ENCODE results near the gene HJV.
"Not testable (repeated sequence)": the region's sequence is repeated elsewhere in the genome, so short reads cannot be mapped to it uniquely, and the experiment has no call there.

HJV gene, protein sequence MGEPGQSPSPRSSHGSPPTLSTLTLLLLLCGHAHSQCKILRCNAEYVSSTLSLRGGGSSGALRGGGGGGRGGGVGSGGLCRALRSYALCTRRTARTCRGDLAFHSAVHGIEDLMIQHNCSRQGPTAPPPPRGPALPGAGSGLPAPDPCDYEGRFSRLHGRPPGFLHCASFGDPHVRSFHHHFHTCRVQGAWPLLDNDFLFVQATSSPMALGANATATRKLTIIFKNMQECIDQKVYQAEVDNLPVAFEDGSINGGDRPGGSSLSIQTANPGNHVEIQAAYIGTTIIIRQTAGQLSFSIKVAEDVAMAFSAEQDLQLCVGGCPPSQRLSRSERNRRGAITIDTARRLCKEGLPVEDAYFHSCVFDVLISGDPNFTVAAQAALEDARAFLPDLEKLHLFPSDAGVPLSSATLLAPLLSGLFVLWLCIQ

DNA sequence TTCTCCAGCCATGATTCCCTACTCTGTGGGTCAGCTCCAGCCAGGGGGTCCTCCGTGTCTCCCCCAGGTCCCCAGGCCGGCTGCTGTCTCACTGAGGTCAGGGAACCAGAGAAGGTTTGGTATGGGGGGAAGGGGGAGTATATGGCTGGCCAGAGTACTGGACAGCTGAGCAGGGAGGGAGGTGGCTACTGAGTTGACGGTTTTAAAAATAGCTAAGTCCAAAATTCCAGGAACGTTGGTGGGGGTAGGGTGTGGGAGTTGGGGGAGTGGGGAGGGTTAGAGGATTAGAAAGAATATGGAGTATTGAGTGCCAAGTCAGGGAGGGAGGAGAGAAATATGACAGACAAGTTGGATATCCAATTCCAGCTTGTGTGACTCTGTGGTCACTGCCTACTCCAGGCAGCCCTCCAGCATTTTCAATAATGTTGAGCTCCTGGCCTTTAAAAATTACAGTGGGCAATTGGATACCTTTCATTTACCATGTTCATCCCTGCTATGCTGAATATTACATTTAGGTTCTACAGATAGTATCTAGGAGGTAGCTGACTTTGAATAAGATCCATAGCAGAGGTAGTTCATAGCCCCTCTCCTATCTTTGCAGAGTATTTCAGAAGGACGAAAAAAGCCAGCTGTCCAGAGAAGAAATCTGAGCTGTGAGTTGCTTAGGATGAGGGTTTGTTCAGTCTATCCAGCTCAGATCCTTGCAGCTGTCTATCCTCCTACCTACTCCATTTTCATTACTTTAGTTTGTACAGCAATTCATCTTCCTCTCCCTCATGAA lies at the start of gene HJV:
Gene HJV (minus strand): TSS at position 114 of the 781 bp plus-strand sequence. CDS start 1,504 bp downstream, outside the sequence.
- DNase-seq, result no peak

DNA sequence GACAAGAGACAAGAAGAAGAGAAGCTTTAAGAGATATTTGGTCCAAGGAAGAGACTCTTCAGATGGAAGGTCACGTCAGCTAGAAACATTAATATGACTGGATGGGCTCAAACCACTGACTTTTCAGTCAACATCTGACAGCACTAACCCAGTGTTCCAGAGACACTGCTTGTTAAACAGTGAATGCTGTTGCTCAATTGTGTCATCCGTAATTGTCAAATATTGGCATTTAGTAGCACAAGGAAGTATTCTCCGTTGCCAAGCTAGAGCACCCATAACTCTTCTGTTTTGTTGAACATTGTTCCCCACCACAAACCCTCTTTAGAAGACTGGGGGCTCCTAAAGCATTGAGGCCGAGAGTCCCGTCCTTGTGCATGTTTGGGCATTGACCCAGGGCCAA lies 37.6 kb upstream of the HJV start:
- DNase-seq, result not testable (repeated sequence)

DNA sequence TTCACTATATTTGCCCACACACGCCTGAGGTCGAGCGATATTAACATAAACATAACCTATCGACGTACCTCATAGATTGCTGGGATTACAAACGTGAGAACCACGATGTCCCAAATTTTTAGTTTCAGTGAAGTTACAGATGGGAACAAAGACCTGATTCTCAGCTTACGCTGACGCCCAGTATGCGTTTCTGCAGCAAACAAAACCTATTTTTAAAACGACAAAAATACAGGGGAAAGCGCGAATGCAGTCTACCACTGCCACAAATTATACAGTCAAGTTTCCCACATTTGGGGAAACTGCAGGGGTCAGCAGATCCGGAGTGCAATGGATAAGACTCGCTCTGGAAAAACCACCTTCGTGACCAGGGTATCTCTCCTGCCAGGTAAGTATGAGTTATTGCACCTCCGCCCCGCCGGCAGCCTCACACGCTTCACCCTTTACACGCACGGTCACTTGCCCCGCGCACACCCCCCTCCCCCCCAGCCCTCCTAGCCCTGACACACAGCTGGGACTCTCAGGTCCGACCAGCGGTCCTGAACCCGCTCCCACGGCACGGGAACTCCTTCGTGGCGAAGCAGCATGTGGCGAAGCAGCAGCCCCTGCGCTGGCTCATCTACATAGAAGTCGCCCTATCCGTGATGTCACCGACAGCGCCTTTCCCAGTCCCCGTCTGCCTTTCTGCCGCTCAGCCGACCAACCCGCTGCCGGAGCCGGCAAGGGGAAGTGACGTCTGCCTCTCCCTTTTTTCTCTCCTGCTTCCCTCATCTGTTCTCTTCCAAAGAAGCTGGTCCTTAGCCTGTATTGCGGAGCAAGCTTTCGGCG lies 30.5 kb upstream of the HJV start:
- DNase-seq, result peak; percentile 70

DNA sequence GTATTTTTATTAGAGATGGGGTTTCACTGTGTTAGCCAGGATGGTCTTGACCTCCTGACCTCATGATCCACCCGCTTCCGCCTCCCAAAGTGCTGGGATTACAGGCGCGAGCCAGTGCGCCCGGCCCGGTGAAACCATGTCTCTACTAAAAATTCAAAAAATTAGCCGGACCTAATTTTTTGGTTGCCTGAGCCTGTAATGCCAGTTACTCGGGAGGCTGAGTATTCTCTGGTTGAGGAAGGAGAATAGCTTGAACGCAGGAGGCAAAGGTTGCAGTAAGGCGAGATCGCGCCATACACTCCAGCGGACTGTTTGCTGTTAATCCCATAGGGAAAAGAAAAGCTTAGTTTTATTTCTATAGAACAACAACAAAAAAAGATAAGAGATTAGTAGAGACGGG lies 29.9 kb upstream of the HJV start:
- no peak for DNase-seq

DNA sequence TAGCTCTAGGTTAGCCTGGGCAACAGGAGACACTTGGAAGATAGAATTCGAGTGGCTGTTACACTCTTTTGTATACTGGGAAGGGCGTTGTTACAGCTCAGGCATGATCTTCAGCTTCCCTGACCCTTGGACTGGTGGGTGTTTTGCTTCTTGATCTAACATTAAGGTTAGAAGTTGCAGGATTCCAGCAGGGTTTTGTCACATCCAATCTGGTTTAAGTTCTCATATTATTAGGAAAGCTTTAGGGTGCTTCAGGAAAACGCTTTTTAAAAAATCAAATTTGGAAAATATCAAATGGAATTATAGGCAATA lies 29.1 kb upstream of the HJV start:
- DNase-seq, result not testable (repeated sequence)

DNA sequence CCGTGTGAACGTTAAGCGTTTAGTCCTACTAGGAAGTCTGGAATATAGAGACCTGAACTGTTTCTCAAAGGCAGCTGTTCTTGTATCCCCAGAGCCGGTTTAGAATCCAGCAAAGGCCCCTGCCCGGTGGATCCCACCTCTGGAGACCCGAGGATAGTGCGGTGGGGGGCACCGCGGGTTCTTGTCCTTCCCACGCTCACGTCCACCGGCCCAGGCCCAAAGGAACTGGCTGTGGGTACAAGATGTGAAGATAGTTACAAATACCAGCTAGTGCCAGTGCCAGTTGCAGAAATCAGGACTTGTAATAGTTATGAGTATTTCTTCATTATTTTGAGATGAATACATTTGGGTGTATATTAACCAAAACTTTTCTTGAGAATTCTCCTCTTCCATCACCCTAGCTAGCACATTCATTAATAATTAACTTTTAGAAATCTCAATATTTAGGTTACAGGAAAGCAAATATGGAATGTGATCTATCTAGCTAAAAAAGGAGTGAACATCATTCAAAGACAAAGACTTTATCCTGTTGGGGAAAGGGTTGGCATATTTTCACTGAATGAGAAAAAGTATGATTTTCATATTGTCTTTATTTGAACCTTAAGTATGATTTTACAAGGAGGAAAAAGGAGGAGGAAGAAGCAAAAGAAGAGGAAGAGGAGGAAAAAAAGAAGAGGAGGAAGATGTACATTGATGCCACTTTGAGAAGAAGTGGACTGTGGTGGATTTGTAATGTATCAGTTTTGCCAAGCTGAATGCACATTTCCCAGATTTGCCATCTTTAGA lies 28.5 kb upstream of the HJV start:
- not testable (repeated sequence) for DNase-seq

DNA sequence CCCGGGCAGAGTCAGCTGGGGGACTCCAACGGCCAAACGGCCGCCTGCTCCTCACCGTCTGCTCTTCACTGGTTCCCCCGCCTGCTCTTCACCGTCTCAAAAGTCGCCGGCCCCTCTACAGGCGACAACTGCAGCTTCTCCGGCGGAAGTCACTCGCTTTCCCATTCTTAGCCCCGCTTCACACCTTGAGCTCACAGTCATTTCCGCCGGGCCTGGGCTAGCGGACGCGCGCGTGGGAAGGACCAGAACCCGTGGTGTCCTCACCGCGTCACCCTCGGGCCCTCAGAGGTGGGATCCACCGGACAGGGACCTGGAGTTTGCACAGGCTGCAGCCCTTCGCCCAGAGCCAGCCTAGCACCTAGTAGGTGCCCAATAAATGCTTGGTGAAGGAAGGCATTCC lies 27.9 kb upstream of the HJV start:
- no peak for DNase-seq

DNA sequence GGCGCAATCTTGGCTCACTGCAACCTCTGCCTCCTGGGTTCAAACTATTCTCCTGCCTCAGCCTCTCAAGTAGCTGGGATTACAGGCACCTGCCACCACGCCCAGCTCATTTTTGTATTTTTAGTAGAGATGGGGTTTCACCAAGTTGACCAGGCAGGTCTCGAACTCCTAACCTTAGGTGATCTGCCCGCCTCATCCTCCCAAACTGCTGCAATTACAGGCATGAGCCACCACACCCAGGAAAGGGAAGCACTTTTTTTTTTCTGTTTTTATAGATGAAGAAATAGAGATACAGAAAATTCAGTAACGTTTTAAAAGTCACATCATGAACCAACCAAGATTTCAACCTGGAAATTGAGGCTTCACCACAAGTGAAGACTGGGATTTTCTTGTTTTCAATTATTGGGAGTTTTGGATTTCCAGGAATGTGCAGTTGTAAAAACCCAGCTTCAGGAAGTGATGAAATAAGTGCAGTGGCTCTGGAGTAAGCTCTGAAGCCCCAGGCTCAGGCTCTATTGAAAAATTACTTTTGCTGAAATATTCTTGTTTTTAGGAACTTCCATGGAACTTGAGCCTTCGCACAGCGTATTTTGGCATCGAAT lies 27.1 kb upstream of the HJV start:
- DNase-seq, result not testable (repeated sequence)

DNA sequence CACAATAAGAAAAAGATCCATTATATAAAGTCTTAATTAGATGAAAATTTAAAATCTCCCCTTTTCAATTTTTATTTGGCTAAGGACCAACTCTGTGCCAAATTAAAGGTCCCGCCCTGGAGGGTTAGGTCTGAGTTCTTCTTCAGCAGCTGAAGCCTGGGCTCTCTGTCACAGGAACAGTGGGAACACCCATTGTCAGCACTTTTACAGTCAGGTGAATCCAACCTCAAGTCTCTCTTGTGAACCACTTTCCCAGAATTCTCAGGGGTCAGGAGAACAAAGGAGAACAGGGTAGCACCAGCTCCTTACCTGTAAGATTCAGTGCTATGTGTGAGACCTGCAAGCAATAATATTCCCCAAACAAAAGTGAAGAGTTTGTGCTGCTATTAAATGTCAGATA lies 25.1 kb upstream of the HJV start:
- no peak for DNase-seq

DNA sequence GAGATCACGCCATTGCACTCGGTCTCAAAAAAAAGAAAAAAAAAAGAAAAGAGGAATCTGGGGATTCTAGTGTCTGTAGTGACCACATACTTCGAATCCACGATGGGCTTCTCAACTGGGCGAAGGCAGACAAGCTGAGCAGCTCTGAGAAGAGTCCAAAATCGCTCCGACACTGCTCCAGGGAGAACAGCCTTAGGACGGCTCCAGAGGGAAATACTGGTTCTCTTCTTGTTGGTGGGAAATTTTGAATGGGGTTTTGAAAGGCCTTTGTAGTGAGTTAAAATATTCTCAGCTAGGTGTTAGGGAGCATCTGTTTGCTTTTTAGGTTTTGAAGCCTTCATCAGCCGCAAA lies 18.3 kb upstream of the HJV start:
- DNase-seq, result no peak

DNA sequence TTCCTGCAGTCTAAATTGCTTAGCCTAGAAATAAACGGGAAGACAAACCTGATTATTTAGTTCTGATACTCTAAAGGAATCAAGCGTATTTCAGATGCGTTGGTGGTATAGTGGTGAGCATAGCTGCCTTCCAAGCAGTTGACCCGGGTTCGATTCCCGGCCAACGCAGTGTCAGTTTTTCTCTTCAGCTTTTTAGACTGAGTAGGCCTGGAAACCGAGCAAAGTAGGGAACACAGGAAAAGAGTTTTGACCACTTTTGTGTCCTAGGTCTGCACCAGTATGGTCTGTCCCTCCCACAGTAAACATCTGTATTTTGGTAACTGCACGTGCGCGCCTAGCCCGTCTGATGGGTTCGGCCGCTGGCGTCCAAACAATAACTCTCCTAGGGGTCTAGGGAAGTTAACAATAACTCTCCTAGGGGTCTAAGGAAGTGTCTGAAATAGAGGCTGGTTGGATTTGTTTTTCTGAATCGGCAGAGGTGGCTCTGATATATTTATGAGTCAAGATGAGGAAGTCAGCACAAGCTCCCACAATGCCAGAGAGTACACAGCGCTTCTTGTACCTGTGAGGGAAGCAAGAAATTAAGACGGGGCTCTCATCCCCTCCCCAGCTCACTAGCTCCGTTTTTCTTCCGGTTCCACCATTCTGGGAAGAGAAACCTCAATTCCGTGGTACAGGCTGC lies 15.6 kb upstream of the HJV start:
- peak; percentile 79 for DNase-seq

DNA sequence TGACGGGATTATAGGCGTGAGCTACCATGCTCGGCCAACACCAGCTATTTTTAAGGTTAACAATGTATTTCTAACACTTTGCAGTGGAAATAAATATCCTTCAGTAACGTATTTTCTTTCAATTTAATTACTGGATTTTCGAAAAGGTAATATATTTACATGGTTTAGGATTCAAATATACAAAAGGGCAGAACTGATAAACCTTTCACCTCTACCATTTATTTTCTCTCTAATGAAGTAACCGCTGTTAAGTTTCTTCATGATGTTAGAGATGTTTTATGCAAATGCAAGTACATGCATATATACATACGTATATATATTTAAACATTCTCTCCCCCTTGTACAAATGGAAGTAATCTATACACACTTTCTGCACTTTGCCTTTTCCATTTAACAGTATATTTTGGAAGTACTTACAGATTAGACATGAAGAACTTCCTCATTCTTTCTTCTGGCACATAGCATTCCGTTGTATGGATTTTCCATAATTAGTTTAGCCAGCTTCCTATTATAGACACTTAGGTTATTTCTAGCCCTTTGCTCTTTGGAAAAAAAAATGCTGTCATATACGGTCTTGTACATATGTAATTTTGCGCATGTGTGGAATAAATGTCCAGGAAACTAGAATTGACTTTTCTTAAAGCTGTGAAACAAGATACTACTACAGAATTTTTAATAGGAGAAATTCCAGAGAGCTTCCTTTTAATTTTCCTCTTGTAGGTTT lies 14.9 kb upstream of the HJV start:
- no peak for DNase-seq

DNA sequence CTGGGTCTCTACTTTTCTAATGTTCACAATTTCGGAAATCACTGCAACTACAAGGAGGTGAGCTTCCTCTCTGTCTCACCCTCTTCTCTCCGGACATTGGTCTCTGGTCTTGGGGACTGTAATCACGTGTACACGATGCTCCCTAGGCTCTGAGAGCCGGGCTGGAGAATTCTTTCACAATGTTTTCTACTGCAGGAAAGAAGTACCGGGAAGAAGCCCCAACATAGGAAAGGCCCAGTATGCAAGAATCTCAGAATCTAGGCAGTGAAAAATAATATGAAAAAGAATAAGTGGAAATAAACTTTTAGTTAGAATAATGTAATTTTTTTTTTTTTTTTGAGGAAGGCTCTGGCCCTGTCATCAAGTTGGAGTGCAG lies 13.5 kb upstream of the HJV start:
- DNase-seq, result no peak

DNA sequence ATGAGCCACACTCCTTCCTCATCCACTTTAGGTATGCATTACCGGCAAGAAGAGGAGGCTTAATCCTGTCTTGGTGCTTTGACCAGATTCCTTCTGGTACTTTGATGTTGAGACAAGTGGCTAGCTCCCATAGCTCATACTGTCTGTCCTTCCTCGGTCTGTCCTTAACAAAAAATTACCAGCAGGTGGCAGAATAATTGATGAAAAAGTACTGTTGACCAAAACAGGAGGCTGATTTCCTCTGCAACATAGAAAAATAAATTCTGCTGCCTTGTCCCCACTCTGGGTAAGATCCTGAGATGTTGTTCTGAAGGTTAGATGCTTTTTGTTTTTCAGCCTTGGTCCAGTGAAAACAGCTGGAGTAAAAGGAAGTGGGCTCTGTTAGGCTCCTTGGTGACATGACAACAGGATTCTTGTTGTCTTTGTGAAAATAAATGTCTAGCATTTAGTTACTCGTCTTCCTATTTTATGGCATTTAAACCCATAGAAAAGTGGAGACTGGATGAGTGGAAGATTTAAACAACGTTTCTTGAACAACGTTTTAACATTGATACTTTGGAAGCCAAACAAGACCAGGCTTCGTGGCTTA lies 11.2 kb upstream of the HJV start:
- DNase-seq, result no peak

DNA sequence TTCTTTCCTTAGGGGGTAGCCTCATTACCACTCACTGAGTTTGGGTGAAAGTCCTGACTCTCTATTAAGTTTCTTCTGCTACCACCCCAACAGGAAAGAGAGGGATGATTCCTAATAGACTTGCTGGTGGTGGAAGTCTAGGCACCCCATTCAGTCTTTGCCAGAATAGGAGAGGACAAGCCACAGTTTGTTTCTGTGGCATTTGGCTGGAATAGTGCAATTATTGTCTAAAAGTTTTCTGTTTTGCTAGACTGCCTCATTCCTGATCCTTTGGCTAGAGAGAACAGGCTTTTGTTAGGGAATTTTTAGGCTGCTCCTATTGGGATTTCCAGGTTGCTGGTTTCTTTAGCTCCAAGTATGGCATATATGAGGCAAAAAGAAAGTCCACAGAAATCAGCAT lies 9.9 kb upstream of the HJV start:
- no peak for DNase-seq

DNA sequence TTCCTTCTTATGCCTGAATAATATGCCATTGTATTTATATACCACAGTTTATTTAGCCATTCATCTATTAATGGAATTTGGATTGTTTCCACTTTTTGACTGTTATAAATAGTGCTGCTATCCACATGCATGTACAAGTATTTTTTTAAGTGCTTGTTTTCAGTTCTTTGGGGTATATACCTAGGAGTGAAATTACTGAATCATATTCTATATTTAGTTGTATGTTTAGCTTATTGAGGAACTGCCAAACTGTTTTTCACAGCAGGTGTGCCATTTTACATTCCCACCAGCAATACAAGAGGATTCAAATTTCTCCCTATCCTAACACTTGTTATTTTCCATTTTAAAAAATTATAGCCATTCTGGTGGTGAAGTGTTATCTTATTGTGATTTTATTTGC lies 7.6 kb upstream of the HJV start:
- DNase-seq, result no peak

DNA sequence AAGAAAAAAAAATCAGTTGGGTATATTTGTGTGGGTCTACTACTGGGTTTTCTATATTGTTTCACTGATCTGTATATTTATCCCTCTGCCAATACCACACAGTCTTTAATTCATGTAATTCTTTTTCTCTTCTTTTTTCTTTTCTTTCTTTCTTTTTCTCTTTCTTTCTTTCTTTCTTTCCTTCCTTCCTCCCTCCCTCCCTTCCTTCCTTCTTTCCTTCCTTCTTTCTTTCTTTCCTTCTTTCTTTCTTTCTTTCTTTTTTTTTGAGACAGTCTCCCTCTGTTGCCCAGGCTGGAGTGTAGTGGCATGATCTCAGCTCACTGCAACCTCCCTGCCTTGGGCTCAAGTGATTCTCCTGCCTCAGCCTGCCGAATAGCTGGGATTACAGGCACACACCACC lies 5.1 kb upstream of the HJV start:
- not testable (repeated sequence) for DNase-seq

DNA sequence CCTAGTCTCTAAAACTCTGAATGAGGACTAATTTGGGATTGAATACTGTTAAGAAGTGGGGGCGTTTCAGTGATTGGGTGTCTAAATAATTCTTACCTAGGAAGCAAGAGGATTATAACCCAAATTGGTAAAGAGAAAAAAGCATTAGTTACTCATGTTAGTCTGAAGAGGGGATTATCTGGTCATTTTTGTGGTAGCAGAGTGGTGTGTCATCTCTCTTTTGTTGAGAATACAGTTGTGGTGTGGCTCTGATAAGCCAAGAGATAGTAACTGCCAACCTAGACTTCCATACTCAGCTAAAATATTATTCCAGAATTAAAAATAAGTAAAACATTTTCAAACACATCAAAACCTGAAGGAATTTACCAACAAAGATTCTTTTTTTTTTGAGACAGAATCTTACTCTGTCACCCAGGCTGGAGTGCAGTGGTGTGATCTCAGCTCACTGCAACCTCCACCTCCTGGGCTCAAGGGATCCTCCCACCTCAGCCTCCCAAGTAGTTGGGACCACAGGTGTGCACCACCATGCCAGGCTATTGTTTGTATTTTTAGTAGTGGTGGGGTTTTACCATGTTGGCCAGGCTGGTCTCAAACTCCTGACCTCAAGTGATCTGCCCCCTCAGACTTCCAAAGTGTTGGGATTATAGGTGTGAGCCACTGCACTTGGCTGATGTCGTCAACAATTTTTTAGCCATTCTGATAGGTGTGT lies 4.4 kb upstream of the HJV start:
- DNase-seq, result not testable (repeated sequence)

DNA sequence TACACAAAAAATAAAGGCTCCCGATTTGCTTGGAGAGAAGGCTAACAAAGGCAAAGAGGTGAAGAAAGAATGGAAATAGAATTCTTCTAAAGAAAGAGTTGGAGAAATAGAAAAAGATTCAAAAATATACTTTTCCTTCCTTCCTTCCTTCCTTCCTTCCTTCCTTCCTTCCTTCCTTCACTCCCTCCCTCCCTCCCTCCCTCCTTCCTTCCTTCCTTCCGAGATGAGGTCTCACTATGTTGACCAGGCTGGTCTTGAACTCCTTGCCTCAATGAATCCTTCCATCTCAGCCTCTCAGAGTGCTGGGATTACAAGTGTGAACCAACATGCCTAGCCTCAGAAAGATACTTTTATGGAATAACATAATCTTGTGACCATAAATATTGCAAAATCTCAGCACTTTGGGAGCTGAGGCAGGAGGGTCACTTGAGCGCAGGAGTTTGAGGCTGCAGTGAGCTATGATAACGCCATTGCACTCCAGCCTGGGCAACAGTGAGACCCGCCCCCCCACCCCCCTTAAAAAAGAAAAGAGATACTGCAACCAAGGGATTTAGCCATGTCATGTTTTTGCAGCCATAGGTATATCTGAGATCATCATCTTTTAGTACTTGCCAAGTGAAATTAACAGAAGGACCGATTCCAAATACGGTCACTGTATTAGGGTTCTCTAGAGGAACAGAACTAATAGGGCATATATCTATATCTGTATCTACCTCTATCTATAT lies 1.0 kb upstream of the HJV start:
- DNase-seq, result no peak

All from stimulated activated CD4-positive, alpha-beta T cell treated with anti-CD3 and anti-CD28 coated beads, Interleukin-4, amount 100 ng/mL, for 1 hour (primary cell).